Panc1 (cell line): ENCODE results near the gene KBTBD12.

Source experiments
- CTCF ChIP-seq: fragments of 450-650 bp; IDR thresholded peaks from 2 replicates; pipeline ENCODE4 v1.5.1; 2017; ENCODE audit warnings: mild to moderate bottlenecking
- POLR2AphosphoS5 ChIP-seq: IDR thresholded peaks from 2 replicates; pipeline ENCODE4 v1.6.1; 2012; ENCODE audit warnings: mild to moderate bottlenecking, low read depth, low read length, moderate library complexity
- SIN3A ChIP-seq: IDR thresholded peaks from 2 replicates; pipeline ENCODE4 v1.6.1; 2012; ENCODE audit warnings: low read depth, mild to moderate bottlenecking, low read length, moderate library complexity, borderline replicate concordance; ENCODE audit not compliant: insufficient read depth
- TCF7L2 ChIP-seq: IDR thresholded peaks from 2 replicates; pipeline ENCODE4 v1.6.1; 2011; ENCODE audit warnings: mild to moderate bottlenecking, low read depth, low read length, inconsistent platforms
- TF ChIP-seq, protein P1 (sequence below), 2 experiments: IDR thresholded peaks; 2 replicates each; pipeline ENCODE4 v1.6.1; 2011 to 2012; ENCODE audit warnings: low read depth in 2 of 2, control low read depth in 1 of 2, low read length in 1 of 2, mild to moderate bottlenecking in 1 of 2, moderate library complexity in 1 of 2; ENCODE audit not compliant: insufficient read depth in 1 of 2

GRCh38 chr3:127933396-127933795, 18.4 kb downstream of the KBTBD12 start:
- TF ChIP-seq CTCF (0 out of 2 replicates have a peak, but pooled peaks have one; percentile 4), POLR2AphosphoS5 (no peak), TCF7L2 (no peak), SIN3A (no peak)
- TF ChIP-seq, protein P1, sequence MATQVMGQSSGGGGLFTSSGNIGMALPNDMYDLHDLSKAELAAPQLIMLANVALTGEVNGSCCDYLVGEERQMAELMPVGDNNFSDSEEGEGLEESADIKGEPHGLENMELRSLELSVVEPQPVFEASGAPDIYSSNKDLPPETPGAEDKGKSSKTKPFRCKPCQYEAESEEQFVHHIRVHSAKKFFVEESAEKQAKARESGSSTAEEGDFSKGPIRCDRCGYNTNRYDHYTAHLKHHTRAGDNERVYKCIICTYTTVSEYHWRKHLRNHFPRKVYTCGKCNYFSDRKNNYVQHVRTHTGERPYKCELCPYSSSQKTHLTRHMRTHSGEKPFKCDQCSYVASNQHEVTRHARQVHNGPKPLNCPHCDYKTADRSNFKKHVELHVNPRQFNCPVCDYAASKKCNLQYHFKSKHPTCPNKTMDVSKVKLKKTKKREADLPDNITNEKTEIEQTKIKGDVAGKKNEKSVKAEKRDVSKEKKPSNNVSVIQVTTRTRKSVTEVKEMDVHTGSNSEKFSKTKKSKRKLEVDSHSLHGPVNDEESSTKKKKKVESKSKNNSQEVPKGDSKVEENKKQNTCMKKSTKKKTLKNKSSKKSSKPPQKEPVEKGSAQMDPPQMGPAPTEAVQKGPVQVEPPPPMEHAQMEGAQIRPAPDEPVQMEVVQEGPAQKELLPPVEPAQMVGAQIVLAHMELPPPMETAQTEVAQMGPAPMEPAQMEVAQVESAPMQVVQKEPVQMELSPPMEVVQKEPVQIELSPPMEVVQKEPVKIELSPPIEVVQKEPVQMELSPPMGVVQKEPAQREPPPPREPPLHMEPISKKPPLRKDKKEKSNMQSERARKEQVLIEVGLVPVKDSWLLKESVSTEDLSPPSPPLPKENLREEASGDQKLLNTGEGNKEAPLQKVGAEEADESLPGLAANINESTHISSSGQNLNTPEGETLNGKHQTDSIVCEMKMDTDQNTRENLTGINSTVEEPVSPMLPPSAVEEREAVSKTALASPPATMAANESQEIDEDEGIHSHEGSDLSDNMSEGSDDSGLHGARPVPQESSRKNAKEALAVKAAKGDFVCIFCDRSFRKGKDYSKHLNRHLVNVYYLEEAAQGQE (IDR thresholded peaks at IDR 0.05; ENCODE audit: insufficient read depth in 1 of 2, low read depth in 2 of 2, low read length in 1 of 2), result no peak
